GM18520 (cell line): Measurements from ENCODE around the gene STPG4.
A peak's percentile ranks its signal among the peaks of the same experiment; 100 is the strongest.

ENCODE experiments used
- ATAC-seq: cut with Tn5 transposase; IDR thresholded peaks from one replicate; pipeline ENCODE4 v1.9.1; 2021; ENCODE audit not compliant: unreplicated experiment

Gene STPG4

GRCh38 chr2:47073217-47073616, 81.9 kb downstream of the STPG4 start:
- ATAC-seq: no peak

GRCh38 chr2:47072728-47073191, 82.3 kb downstream of the STPG4 start:
- no peak for ATAC-seq

- no peak for ATAC-seq
Observed at GRCh38 chr2:47072018-47072691, 83.0 kb downstream of the STPG4 start.

GRCh38 chr2:47070920-47071824, 83.9 kb downstream of the STPG4 start:
- peak; percentile 44 for ATAC-seq

GRCh38 chr2:47070155-47070919, 84.8 kb downstream of the STPG4 start:
- ATAC-seq: no peak

GRCh38 chr2:47069628-47070154, 85.4 kb downstream of the STPG4 start:
- ATAC-seq: no peak

- ATAC-seq: no peak
Observed at GRCh38 chr2:47068981-47069627, 86.0 kb downstream of the STPG4 start.

- no peak for ATAC-seq
Observed at GRCh38 chr2:47067788-47068407, 87.2 kb downstream of the STPG4 start.

- ATAC-seq: no peak
Observed at GRCh38 chr2:47065771-47066380, 89.2 kb downstream of the STPG4 start.

GRCh38 chr2:47065343-47065742, 89.8 kb downstream of the STPG4 start:
- no peak for ATAC-seq

- no peak for ATAC-seq
Observed at GRCh38 chr2:47064106-47064505, 91.0 kb downstream of the STPG4 start.

- no peak for ATAC-seq
Observed at GRCh38 chr2:47063538-47063930, 91.6 kb downstream of the STPG4 start.

GRCh38 chr2:47062681-47063537, 92.2 kb downstream of the STPG4 start:
- ATAC-seq: no peak

- no peak for ATAC-seq
Observed at GRCh38 chr2:47061944-47062678, 93.0 kb downstream of the STPG4 start.

- no peak for ATAC-seq
Observed at GRCh38 chr2:47060652-47061170, 94.4 kb downstream of the STPG4 start.

GRCh38 chr2:47058003-47058931, 96.8 kb downstream of the STPG4 start:
- ATAC-seq: no peak

- ATAC-seq: no peak
Observed at GRCh38 chr2:47057687-47058002, 97.5 kb downstream of the STPG4 start.
